Stomach (tissue), 4 donors: Measurements from ENCODE around the gene OR2A7.
"Not testable (repeated sequence)": the region's sequence is repeated elsewhere in the genome, so short reads cannot be mapped to it uniquely, and the experiment has no call there.

ENCODE experiments used
- CTCF ChIP-seq, 7 experiments: fragments of 450-650 bp in 4 of 7; fragments of 200-600 bp in 3 of 7; sonication (generic) in 3 of 7; IDR thresholded peaks; one replicate each; pipeline ENCODE4 v1.5.1; 2016 to 2019; ENCODE audit warnings: antibody characterized with exemption in 7 of 7, control low read depth in 2 of 7, mild to moderate bottlenecking in 1 of 7
- EP300 ChIP-seq: sonication (generic); formaldehyde crosslinking; IDR thresholded peaks from one replicate; pipeline ENCODE4 v1.6.1; 2017; ENCODE audit warnings: antibody characterized with exemption
- POLR2A ChIP-seq, 4 donors: fragments of 450-650 bp; IDR thresholded peaks; one replicate each; pipeline ENCODE4 v1.6.1; 2016; ENCODE audit warnings: antibody characterized with exemption in 4 of 4, control low read depth in 2 of 4, mild to moderate bottlenecking in 1 of 4, moderate library complexity in 1 of 4
- POLR2AphosphoS5 ChIP-seq, 3 donors: sonication (generic); formaldehyde crosslinking; IDR thresholded peaks; one replicate each; pipeline ENCODE4 v1.6.1; 2016; ENCODE audit warnings: antibody characterized with exemption in 3 of 3

GRCh38 chr7:144264692-144265091, at the start of gene OR2A7:
- not testable (repeated sequence) for TF ChIP-seq CTCF (IDR thresholded peaks at IDR 0.05); POLR2AphosphoS5 (IDR thresholded peaks at IDR 0.05); POLR2A (IDR thresholded peaks at IDR 0.05); EP300
